ENCODE results near the gene ATP5MC2. TPM values are rescaled to one million over a fixed set of nuclear protein-coding genes. Genes with fewer than 3 reads are reported as not detected.

ATP5MC2 gene
- total and polyA plus RNA-seq, 10 of the 15 experiments (the other 5 are each of a cell fraction or from before 2014, with no cell fraction given), result 379 to 1,090 (median 525) TPM

DNA sequence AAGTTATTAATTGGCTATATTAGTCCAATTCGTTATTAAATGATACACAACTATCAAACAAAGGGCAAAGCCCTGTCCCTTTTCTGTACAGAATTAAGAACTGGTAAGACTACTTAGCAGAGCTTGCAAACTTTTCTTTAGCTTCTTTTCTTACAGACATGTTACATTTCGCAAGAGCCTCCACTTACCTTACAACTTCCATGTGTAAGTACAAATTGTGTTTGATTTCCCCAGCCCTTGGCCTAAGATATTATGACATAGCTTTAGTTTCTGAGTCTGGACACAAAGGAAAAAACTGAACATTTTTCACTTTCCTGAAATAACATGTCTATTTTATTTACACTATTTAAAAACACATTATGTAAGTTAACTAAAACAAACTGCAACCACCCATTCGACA lies 51.4 kb downstream of the ATP5MC2 start:
- H3K4me1 ChIP-seq (ENCODE audit: control insufficient read depth, insufficient read depth, low read length), result no peaks in the 10 kb centered on the region; the same call in 1 of the 2 replicates
- no TSS peak for BruUV-seq (replicated peaks)
- no peaks in the 10 kb centered on the region for H4K20me1 ChIP-seq (ENCODE audit: control insufficient read depth, insufficient read depth)
- POLR2A ChIA-PET, result interaction anchor here (0.6 to 5.3 kb wide), 8 partner anchors 9 to 430 kb away, joined by 3 to 51 read pairs (median 4); partner anchors contain the start of gene CALCOCO1
- no peak overlapping the region for H2AFZ ChIP-seq (ENCODE audit: control insufficient read depth, low read depth, low read length)
- H3K79me2 ChIP-seq (ENCODE audit: control insufficient read depth, insufficient read depth, low read length), result peaks cover 54% of the 10 kb centered on the region
- peak overlapping the region; percentile 94 for H3K4me3 ChIP-seq
- no peaks in the 10 kb centered on the region for H3K9me3 ChIP-seq (replicated peaks; ENCODE audit: control insufficient read depth, insufficient read depth, low read length)
- H3K27me3 ChIP-seq (replicated peaks in 1 of 2; ENCODE audit: control insufficient read depth in 2 of 2, insufficient read depth in 2 of 2, low read length in 1 of 2), result no peaks in the 10 kb centered on the region
- peak overlapping the region; percentile 38; the same call in 1 of the 2 replicates for H3K27ac ChIP-seq (ENCODE audit: control insufficient read depth, insufficient read depth)
- H3K9ac ChIP-seq (ENCODE audit: control insufficient read depth, insufficient read depth, low read length), result peak overlapping the region; percentile 93; the same call in 1 of the 2 replicates
- RAD21 ChIA-PET (ENCODE audit: unreplicated experiment), result interaction anchor here (0.9 to 4.5 kb wide), 10 partner anchors 9 to 123 kb away, joined by 3 to 39 read pairs (median 5); partner anchors contain the start of genes ATP5MC2 and TARBP2
- SMC1A ChIA-PET (ENCODE audit: uncharacterized antibody, unreplicated experiment), result interaction anchor here (0.9 to 4.7 kb wide), 19 partner anchors 9 to 133 kb away, joined by 3 to 52 read pairs (median 6); partner anchors contain the start of gene ATP5MC2
- peak overlapping the region; percentile 85 for H3K4me2 ChIP-seq (ENCODE audit: control insufficient read depth, insufficient read depth)
- CTCF ChIA-PET, result interaction anchor here (0.7 to 3.2 kb wide), 15 partner anchors 10 to 429 kb away, joined by 3 to 27 read pairs (median 5); partner anchors contain the start of genes ATP5MC2, HOXC10 and HOXC4
- no peaks in the 10 kb centered on the region for H3K36me3 ChIP-seq (ENCODE audit: control insufficient read depth in 2 of 2, insufficient read depth in 2 of 2, low read length in 1 of 2)
- WGBS (ENCODE audit: insufficient coverage, insufficient replicate concordance, low lambda C conversion rate, missing lambda C conversion rate), result 67% methylated on average over 3 of the region's 3 CpGs
- TF ChIP-seq FOS (IDR thresholded peaks at IDR 0.05; ENCODE audit: borderline replicate concordance, extremely low read depth, insufficient read length), result no peak
- TF ChIP-seq, protein P1, sequence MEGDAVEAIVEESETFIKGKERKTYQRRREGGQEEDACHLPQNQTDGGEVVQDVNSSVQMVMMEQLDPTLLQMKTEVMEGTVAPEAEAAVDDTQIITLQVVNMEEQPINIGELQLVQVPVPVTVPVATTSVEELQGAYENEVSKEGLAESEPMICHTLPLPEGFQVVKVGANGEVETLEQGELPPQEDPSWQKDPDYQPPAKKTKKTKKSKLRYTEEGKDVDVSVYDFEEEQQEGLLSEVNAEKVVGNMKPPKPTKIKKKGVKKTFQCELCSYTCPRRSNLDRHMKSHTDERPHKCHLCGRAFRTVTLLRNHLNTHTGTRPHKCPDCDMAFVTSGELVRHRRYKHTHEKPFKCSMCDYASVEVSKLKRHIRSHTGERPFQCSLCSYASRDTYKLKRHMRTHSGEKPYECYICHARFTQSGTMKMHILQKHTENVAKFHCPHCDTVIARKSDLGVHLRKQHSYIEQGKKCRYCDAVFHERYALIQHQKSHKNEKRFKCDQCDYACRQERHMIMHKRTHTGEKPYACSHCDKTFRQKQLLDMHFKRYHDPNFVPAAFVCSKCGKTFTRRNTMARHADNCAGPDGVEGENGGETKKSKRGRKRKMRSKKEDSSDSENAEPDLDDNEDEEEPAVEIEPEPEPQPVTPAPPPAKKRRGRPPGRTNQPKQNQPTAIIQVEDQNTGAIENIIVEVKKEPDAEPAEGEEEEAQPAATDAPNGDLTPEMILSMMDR (IDR thresholded peaks at IDR 0.05 in 2 of 3, conservative IDR thresholded peaks at IDR 0.05 in 1 of 3; ENCODE audit: control insufficient read depth in 2 of 3, extremely low read depth in 1 of 3, insufficient read depth in 1 of 3, low read depth in 3 of 3, low read length in 3 of 3), result no peak
- TF ChIP-seq, protein P2, sequence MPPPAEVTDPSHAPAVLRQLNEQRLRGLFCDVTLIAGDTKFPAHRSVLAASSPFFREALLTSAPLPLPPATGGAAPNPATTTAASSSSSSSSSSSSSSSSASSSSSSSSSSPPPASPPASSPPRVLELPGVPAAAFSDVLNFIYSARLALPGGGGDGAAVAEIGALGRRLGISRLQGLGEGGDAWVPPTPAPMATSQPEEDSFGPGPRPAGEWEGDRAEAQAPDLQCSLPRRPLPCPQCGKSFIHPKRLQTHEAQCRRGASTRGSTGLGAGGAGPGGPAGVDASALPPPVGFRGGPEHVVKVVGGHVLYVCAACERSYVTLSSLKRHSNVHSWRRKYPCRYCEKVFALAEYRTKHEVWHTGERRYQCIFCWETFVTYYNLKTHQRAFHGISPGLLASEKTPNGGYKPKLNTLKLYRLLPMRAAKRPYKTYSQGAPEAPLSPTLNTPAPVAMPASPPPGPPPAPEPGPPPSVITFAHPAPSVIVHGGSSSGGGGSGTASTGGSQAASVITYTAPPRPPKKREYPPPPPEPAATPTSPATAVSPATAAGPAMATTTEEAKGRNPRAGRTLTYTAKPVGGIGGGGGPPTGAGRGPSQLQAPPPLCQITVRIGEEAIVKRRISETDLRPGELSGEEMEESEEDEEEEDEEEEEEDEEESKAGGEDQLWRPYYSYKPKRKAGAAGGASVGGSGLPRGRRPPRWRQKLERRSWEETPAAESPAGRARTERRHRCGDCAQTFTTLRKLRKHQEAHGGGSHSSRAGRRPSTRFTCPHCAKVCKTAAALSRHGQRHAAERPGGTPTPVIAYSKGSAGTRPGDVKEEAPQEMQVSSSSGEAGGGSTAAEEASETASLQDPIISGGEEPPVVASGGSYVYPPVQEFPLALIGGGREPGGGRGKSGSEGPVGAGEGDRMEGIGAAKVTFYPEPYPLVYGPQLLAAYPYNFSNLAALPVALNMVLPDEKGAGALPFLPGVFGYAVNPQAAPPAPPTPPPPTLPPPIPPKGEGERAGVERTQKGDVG (CRISPR knock-in tag; IDR thresholded peaks at IDR 0.05), result no peak
- TF ChIP-seq, protein P3, sequence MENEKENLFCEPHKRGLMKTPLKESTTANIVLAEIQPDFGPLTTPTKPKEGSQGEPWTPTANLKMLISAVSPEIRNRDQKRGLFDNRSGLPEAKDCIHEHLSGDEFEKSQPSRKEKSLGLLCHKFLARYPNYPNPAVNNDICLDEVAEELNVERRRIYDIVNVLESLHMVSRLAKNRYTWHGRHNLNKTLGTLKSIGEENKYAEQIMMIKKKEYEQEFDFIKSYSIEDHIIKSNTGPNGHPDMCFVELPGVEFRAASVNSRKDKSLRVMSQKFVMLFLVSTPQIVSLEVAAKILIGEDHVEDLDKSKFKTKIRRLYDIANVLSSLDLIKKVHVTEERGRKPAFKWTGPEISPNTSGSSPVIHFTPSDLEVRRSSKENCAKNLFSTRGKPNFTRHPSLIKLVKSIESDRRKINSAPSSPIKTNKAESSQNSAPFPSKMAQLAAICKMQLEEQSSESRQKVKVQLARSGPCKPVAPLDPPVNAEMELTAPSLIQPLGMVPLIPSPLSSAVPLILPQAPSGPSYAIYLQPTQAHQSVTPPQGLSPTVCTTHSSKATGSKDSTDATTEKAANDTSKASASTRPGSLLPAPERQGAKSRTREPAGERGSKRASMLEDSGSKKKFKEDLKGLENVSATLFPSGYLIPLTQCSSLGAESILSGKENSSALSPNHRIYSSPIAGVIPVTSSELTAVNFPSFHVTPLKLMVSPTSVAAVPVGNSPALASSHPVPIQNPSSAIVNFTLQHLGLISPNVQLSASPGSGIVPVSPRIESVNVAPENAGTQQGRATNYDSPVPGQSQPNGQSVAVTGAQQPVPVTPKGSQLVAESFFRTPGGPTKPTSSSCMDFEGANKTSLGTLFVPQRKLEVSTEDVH (IDR thresholded peaks at IDR 0.05; ENCODE audit: low read depth, partially characterized antibody), result no peak
- no peak for TF ChIP-seq EGR1 (IDR thresholded peaks at IDR 0.05; ENCODE audit: borderline replicate concordance in 1 of 2, low read depth in 2 of 2, low read length in 2 of 2)
- TF ChIP-seq FOXK2 (IDR thresholded peaks at IDR 0.05), result no peak
- TF ChIP-seq ZBED1 (IDR thresholded peaks at IDR 0.05; ENCODE audit: borderline replicate concordance), result no peak
- no peak for TF ChIP-seq PAX8 (IDR thresholded peaks at IDR 0.05)
- TF ChIP-seq STAT3 (IDR thresholded peaks at IDR 0.05; ENCODE audit: low read depth, low read length), result no peak
- TF ChIP-seq GATAD2B (conservative IDR thresholded peaks at IDR 0.05; ENCODE audit: low read depth), result no peak
- DNase-seq (ENCODE audit: low read depth, low spot score) (no peak), FAIRE-seq (no peak), ATAC-seq (no peak)
- intact Hi-C loops (cut with micrococcal nuclease; ENCODE audit: unreplicated experiment), result loop anchor here (2.0 kb wide), 1 partner anchor 82 kb away; no protein-coding TSS in a partner anchor
- in situ Hi-C loops (cut with MboI), result no loop called here
